Measurements from ENCODE around the gene LMO1.

The LMO1 gene

GRCh38 chr11:8276528-8276927, 12.8 kb upstream of the LMO1 start:
- Mint-ChIP-seq H3K4me3 (no peak overlapping the region), H3K27me3 (peaks cover 8% of the 10 kb centered on the region), H3K9me3 (no peaks in the 10 kb centered on the region), H3K36me3 (no peaks in the 10 kb centered on the region), H3K4me1 (no peaks in the 10 kb centered on the region), H3K27ac (no peak overlapping the region)

- Mint-ChIP-seq H3K27ac (no peak overlapping the region), H3K36me3 (no peaks in the 10 kb centered on the region), H3K9me3 (no peaks in the 10 kb centered on the region), H3K27me3 (peaks cover 30% of the 10 kb centered on the region), H3K4me3 (no peak overlapping the region), H3K4me1 (no peaks in the 10 kb centered on the region)
These were observed 9.6 kb upstream of the LMO1 start for GRCh38 chr11:8273287-8273686.

- H3K36me3 Mint-ChIP-seq = no peaks in the 10 kb centered on the region
- H3K4me1 Mint-ChIP-seq = no peaks in the 10 kb centered on the region
- H3K27me3 Mint-ChIP-seq = peaks cover 35% of the 10 kb centered on the region
- H3K4me3 Mint-ChIP-seq = no peak overlapping the region
- no peaks in the 10 kb centered on the region for H3K9me3 Mint-ChIP-seq
- no peak overlapping the region for H3K27ac Mint-ChIP-seq
These were observed 7.6 kb upstream of the LMO1 start for GRCh38 chr11:8271106-8271886.

- Mint-ChIP-seq H3K9me3 (no peaks in the 10 kb centered on the region), H3K4me3 (no peak overlapping the region), H3K27ac (no peak overlapping the region), H3K27me3 (peaks cover 45% of the 10 kb centered on the region), H3K4me1 (no peaks in the 10 kb centered on the region), H3K36me3 (no peaks in the 10 kb centered on the region)
These were observed 6.0 kb upstream of the LMO1 start for GRCh38 chr11:8269636-8270035.

- H3K27me3 Mint-ChIP-seq = peaks cover 49% of the 10 kb centered on the region
- H3K9me3 Mint-ChIP-seq = no peaks in the 10 kb centered on the region
- H3K4me1 Mint-ChIP-seq = peaks cover 6% of the 10 kb centered on the region
- H3K36me3 Mint-ChIP-seq = no peaks in the 10 kb centered on the region
- no peak overlapping the region for H3K27ac Mint-ChIP-seq
- H3K4me3 Mint-ChIP-seq = peak overlapping the region; percentile 69
These were observed 5.1 kb upstream of the LMO1 start for GRCh38 chr11:8268530-8269400.

- no peaks in the 10 kb centered on the region for H3K9me3 Mint-ChIP-seq
- H3K4me3 Mint-ChIP-seq = peak overlapping the region; percentile 54
- H3K27ac Mint-ChIP-seq = no peak overlapping the region
- H3K36me3 Mint-ChIP-seq = no peaks in the 10 kb centered on the region
- peaks cover 10% of the 10 kb centered on the region for H3K4me1 Mint-ChIP-seq
- peaks cover 51% of the 10 kb centered on the region for H3K27me3 Mint-ChIP-seq
These were observed 4.3 kb upstream of the LMO1 start for GRCh38 chr11:8267831-8268529.

GRCh38 chr11:8267280-8267679, 3.6 kb upstream of the LMO1 start:
- H3K4me3 Mint-ChIP-seq = no peak overlapping the region
- H3K27ac Mint-ChIP-seq = no peak overlapping the region
- H3K27me3 Mint-ChIP-seq = peaks cover 49% of the 10 kb centered on the region

GRCh38 chr11:8266246-8267241, 2.9 kb upstream of the LMO1 start:
- peak overlapping the region; percentile 11 for H3K4me3 Mint-ChIP-seq
- H3K36me3 Mint-ChIP-seq = no peaks in the 10 kb centered on the region
- peaks cover 10% of the 10 kb centered on the region for H3K4me1 Mint-ChIP-seq
- peaks cover 52% of the 10 kb centered on the region for H3K27me3 Mint-ChIP-seq
- H3K27ac Mint-ChIP-seq = no peak overlapping the region
- H3K9me3 Mint-ChIP-seq = no peaks in the 10 kb centered on the region

More at GRCh38 chr11:8267280-8267679, 3.6 kb upstream of the LMO1 start:
- H3K4me1 Mint-ChIP-seq = peaks cover 10% of the 10 kb centered on the region
- no peaks in the 10 kb centered on the region for H3K9me3 Mint-ChIP-seq
- no peaks in the 10 kb centered on the region for H3K36me3 Mint-ChIP-seq

GRCh38 chr11:8265681-8266241, 2.1 kb upstream of the LMO1 start:
- no peak overlapping the region for H3K27ac Mint-ChIP-seq
- H3K27me3 Mint-ChIP-seq = peaks cover 50% of the 10 kb centered on the region
- no peak overlapping the region for H3K4me3 Mint-ChIP-seq
- H3K36me3 Mint-ChIP-seq = no peaks in the 10 kb centered on the region
- peaks cover 10% of the 10 kb centered on the region for H3K4me1 Mint-ChIP-seq
- H3K9me3 Mint-ChIP-seq = no peaks in the 10 kb centered on the region

- Mint-ChIP-seq H3K9me3 (no peaks in the 10 kb centered on the region), H3K27ac (no peak overlapping the region), H3K4me3 (peak overlapping the region; percentile 87), H3K36me3 (no peaks in the 10 kb centered on the region), H3K4me1 (peaks cover 10% of the 10 kb centered on the region), H3K27me3 (peaks cover 38% of the 10 kb centered on the region)
These were observed 439 bp downstream of the LMO1 start for GRCh38 chr11:8263109-8263768.

GRCh38 chr11:8262552-8263108, 1.0 kb downstream of the LMO1 start:
- H3K4me3 Mint-ChIP-seq = peak overlapping the region; percentile 39
- H3K9me3 Mint-ChIP-seq = no peaks in the 10 kb centered on the region
- H3K4me1 Mint-ChIP-seq = peaks cover 10% of the 10 kb centered on the region
- H3K27ac Mint-ChIP-seq = no peak overlapping the region
- no peaks in the 10 kb centered on the region for H3K36me3 Mint-ChIP-seq
- peaks cover 40% of the 10 kb centered on the region for H3K27me3 Mint-ChIP-seq

- Mint-ChIP-seq H3K9me3 (no peaks in the 10 kb centered on the region), H3K4me3 (peak overlapping the region; percentile 39), H3K27me3 (peaks cover 39% of the 10 kb centered on the region), H3K36me3 (no peaks in the 10 kb centered on the region), H3K27ac (no peak overlapping the region), H3K4me1 (peaks cover 10% of the 10 kb centered on the region)
These were observed 1.6 kb downstream of the LMO1 start for GRCh38 chr11:8261921-8262551.

- no peaks in the 10 kb centered on the region for H3K9me3 Mint-ChIP-seq
- no peak overlapping the region for H3K27ac Mint-ChIP-seq
- H3K36me3 Mint-ChIP-seq = no peaks in the 10 kb centered on the region
- peaks cover 10% of the 10 kb centered on the region for H3K4me1 Mint-ChIP-seq
- H3K27me3 Mint-ChIP-seq = peaks cover 35% of the 10 kb centered on the region
- no peak overlapping the region for H3K4me3 Mint-ChIP-seq
These were observed 2.4 kb downstream of the LMO1 start for GRCh38 chr11:8261291-8261690.

Data from activated naive CD4-positive, alpha-beta T cell treated with anti-CD3 and anti-CD28 coated beads, Interleukin-2, amount 50 U/mL, for 24 hours (primary cell).